VCaP (cell line): Measurements from ENCODE around the gene TXNRD2.

Experiments used
- H3K27ac ChIP-seq: fragments of 450-650 bp; 2 replicates; pipeline ENCODE4 v1.5.1; 2017
- TF ChIP-seq, protein P1 (sequence below): fragments of 450-650 bp; conservative IDR thresholded peaks from 2 replicates; pipeline ENCODE4 v1.5.1; 2017; ENCODE audit warnings: mild to moderate bottlenecking, moderate library complexity

TXNRD2 gene

DNA sequence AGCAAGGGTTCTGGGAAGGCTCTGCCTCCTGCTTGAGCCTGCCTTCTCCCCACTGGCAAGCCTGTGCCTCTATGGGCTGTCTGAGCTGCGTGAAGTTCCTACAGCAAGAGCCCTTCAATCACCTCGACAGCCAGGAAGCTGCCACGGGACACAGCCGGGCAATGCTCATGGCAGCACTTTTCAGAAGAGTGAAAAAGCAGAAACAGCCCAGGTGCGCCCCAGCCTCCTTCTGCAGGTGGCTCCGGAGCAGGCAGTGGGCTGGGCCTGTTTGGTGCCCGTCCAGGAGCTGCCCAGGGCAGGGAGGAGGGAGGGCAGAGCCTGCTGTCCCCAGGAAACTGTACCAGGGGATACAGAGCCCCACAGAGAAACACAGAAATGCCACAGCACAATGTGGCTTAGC, 24.7 kb downstream of the TXNRD2 start:
- TF ChIP-seq, protein P1, sequence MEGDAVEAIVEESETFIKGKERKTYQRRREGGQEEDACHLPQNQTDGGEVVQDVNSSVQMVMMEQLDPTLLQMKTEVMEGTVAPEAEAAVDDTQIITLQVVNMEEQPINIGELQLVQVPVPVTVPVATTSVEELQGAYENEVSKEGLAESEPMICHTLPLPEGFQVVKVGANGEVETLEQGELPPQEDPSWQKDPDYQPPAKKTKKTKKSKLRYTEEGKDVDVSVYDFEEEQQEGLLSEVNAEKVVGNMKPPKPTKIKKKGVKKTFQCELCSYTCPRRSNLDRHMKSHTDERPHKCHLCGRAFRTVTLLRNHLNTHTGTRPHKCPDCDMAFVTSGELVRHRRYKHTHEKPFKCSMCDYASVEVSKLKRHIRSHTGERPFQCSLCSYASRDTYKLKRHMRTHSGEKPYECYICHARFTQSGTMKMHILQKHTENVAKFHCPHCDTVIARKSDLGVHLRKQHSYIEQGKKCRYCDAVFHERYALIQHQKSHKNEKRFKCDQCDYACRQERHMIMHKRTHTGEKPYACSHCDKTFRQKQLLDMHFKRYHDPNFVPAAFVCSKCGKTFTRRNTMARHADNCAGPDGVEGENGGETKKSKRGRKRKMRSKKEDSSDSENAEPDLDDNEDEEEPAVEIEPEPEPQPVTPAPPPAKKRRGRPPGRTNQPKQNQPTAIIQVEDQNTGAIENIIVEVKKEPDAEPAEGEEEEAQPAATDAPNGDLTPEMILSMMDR, result no peak
- H3K27ac ChIP-seq, result no peak overlapping the region

DNA sequence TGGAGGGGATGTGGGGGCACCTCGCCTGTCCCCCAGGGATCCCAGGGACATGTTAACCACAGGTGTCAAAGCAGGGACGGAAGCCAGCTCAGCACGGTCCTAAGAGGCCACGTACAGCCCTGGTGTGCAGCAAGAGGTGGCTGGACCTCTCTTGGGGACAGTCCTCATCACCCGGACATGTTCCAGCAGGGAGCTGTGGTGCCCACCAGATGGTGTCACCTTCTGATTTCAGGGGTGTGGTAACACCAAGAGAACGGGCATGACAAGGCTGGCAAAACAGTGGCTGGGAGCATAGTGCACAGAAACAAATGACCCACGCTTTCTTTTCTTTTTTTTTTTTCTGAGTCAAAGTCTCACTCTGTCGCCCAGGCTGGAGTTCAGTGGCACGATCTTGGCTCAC, 25.6 kb downstream of the TXNRD2 start:
- 0 out of 2 replicates have a peak overlapping the region, but pooled peaks have one; percentile 11 for H3K27ac ChIP-seq
- TF ChIP-seq, protein P1, result no peak

DNA sequence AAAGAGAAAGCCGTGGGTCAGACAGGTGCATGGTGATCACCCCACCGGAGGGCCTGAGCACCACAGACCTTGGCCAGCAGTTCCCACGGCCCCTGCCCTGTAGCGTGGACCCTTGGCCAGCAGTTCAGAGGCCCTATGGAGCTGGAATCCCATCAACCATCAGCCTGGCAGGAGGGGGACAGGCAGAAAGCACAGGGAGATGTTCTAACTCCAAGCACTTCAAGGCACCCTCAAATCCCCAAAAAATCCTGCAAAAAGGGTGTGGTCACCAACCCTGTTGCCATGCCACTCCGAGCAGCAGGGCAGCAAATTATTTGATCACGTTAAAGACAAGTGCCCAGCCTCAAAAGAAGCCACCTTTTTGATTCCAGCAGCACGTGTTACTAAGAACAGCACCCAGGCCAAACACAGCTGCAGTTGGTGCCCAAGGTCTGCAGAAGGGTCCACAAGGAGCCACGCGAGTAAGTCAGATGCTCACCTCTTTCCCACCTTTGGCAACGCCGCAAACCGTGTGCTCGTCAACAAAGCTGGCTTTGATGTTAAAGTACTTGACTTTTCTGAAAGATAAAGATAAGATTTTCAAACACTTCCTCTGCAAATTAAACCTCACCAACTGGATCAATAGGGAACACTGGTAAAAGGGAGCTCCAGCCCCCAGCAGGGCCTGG, 26.2 kb downstream of the TXNRD2 start:
- 0 out of 2 replicates have a peak overlapping the region, but pooled peaks have one; percentile 11 for H3K27ac ChIP-seq

DNA sequence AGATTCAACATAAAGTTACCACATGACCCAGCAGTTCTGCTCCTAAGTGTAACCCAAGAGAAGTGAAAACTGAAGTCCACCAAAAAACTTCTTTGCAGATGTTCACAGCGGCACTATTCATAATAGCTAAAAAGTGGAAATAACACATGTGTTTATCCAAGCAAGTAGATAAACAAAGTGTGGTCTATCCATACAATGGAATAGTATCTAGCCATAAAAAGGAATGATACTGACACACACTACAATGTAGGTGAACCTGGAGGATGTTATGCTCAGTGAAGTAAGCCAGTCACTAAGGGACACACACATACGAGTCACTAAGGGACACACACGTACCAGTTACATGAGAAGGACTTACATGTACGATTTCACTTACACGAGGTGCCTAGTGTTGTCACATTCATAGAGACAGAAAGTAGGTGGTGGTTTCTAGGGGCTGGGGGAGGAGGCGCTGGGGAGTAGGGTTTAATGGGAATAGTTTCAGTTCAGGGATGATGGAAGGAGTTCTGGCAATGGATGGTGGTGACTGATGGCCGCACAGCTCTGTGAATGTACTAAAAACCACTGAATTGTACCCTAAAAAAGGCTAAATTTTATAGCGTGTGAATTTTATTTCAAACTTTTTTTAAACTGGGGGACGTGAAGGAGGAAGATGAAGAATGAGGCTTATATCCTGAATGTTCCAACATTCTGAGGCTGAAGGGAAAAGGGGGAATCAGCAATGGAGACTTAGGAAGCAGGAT, 27.2 kb downstream of the TXNRD2 start:
- no peak overlapping the region for H3K27ac ChIP-seq
- TF ChIP-seq, protein P1, result no peak

More for the DNA sequence above, 26.2 kb downstream of the TXNRD2 start:
- TF ChIP-seq, protein P1, result no peak

- no peak overlapping the region for H3K27ac ChIP-seq
- TF ChIP-seq, protein P1, result no peak
Measured at GRCh38 chr22:19913337-19913936, 28.2 kb downstream of the TXNRD2 start.

DNA sequence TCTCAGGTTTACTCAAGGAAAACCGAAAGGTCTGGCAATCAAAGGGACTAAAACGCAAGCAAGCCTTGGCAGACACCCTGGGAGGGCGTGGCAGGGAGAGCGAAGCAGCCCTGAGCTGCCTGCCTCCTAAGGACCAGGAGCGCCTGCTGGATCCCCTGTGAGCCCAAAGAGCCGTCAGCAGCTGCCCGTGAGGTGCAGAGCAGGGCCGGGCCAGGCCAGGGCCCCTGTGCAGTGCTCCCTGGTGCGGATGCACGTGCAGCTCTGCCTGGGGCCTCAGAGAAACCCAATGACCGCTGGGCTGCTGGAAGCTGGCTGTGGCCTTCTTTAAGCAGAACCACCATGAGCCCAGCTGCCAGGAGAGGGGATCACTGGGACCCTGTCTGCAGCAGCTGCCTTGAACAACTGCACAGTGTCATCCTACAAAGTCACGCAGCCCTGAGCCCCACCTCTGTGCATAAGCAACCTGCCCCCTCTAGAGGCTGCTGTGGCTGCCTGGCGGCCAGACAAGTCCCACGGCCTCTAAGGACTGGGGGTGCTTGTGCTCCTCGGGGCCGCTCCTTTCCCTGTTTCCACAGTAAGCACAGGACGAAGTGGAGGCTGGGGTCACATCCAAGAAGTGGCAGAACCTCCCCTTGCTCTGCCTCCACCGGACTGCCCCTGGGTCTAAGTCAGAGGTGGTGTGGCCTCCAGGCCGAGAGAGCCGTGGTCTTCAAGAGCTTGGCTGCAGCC, 29.2 kb downstream of the TXNRD2 start:
- TF ChIP-seq, protein P1, result peak; percentile 34
- peak overlapping the region; percentile 49 for H3K27ac ChIP-seq
